UCSD-AML1 (cell line): ENCODE results near the gene DCC.
"Not testable (repeated sequence)": the region's sequence is repeated elsewhere in the genome, so short reads cannot be mapped to it uniquely, and the experiment has no call there.

Experiments used
- DNase-seq: peaks from one replicate; lab custom pipeline; 2025; ENCODE audit not compliant: unreplicated experiment; lab: John Stamatoyannopoulos, UW

DCC gene

DNA sequence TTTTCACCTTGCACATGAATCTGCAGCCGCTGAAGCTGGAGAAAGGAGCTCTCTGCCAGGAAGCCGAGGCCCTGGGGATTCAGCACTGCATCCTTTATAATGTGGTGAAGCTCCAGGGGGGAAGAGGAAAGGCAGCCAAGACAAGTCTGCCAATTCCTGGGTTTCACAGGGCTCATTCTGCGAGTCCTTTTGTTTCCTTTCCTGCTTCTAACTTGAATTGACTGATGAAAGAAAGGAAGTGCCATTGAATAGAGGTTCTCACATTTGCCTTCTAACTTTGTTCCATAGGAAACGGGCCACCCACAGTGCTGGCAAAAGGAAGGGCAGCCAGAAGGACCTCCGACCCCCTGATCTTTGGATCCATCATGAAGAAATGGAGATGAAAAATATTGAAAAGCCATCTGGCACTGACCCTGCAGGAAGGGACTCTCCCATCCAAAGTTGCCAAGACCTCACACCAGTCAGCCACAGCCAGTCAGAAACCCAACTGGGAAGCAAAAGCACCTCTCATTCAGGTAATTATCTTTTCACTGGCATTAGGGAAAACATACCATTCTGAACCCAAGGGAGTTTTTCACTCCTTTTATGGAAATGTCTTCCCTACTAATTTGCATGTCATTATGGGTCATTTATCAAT, 1119.1 kb downstream of the DCC start:
- DNase-seq = no peak

DNA sequence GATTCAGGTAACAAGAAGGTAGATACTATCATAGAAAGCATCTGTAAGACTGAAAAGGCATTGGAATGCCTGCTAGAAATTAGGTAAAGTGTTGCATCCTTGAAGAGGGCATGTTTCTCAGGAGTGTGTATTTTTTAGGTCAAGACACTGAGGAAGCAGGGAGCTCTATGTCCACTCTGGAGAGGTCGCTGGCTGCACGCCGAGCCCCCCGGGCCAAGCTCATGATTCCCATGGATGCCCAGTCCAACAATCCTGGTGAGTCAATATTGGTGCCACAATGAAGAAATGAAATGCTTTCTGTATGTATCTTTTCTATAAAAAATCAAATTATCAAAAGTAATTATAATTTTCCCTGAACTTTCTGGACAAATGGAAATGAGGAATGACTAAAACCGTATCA, 1127.8 kb downstream of the DCC start:
- no peak for DNase-seq

DNA sequence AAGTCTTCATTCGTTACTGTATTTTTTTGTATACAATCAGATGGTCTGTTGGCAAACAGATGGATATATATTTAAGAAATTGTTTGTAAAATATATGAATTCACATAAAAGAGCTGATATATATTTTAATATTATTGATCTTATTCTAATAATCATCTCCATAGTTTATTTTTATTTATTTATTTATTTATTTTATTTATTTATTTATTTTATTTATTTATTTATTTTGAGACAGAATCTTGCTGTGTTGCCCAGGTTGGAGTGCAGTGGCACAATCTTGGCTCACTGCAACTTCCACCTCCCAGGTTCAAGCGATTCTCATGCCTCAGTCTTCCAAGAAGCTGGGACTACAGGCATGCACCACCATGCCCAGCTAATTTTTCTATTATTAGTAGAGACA, 1128.2 kb downstream of the DCC start:
- not testable (repeated sequence) for DNase-seq

DNA sequence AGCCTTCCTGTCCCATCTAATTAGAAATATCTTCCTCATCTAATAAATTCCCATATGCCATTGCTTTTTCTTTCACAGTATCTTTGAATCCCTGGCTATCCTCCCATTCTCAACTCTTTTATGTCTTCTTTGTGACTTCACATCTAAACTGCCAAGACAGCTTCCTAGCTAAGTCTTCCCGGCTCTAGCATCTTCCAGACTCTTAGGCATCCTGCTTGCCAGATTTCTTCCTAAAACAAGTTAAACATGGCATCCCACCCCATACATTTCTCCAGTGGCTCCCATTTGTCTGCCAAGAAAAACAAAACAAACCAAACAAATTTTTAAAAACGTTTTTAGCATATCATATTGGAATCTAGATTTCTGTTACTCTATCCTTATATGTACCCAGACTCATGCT, 1132.5 kb downstream of the DCC start:
- DNase-seq = no peak

DNA sequence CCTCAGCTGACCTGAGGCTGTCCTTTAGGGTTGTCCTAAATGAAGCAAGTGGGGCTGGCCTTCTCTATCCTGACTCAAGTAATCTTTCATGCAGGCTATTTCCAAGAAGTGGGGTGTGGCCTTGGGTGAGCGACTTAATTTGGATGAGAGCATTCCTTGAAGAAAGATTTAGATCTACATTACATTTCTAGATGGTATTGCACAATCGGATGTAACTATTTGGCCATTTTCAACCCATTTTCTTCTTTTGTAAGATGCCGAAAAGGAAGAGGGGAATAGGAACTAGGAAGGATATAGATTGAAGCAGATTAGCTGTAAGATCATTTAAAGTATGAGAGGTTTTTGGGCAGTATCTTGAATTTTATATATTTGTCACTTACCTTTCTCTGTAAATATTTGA, 1138.2 kb downstream of the DCC start:
- DNase-seq = no peak

DNA sequence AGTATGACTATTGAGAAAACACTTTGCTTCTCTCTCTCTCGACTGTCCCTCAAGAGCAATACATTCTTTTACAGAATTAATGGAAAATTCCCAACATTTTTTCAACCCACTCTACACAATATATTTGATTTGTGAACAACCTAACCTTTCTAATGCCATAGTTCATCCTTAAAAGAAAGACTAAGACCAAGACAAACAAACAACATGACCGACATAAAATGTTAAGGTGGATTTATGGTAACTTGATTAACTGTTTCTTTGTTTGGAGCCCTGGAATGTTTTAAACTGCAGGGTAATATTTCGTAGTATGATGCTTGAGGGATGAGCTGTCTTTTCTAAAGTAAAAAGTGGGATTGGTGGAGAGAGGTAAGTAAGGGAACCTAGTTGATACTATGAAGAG, 1146.3 kb downstream of the DCC start:
- DNase-seq = no peak

DNA sequence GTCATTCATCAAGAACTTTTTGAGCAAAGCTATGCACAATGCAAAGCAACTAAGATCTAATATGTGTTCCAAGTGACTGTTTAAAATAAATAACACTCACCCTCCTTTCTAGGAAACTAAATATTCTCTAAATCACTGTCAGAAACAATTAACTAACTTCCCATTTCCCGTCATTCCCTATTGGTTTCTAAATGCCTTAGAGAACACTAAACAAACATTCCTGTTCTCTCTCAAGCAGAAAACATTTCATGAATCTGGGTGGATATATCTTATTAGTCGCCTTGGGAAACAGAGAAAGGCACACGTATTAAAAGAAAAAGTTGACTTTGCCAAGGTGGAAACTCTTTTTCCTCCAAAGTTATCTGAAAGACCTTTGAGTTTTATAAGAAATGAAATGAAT, 1149.3 kb downstream of the DCC start:
- DNase-seq = no peak

DNA sequence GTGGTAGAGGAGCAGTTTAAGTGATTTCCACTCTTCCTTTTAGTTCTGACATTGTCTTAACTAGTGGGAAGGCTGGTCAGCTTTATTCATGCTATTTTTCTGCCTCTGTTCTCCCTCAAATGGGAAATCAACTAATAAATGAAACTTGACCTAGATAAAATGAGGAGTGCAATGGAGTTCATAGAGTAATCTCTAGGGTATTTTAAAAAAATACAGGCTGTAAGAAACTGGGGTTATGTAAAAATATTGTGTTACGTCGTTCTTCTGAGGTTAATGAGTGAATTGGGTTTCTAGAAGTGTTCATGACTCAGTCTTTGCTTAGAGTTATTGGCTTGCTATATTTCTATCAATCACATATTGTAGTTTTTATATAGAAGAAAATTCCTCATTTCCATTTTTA, 1150.0 kb downstream of the DCC start:
- DNase-seq = no peak

DNA sequence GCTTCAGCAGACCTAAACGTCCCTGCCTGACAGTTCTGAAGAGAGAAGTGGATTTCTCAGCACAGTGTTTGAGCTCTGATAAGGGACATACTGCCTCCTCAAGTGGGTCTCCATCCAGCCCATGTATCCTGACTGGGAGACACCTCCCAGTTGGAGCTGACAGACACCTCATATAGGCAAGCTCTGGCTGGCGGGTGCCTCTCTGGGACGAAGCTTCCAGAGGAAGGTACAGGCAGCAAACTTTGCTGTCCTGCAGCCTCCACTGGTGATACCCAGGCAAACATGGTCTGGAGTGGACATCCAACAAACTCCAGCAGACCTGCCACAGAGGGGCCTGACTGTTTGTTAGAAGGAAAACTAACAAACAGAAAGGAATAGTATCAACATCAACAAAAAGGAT, 1156.0 kb downstream of the DCC start:
- DNase-seq = no peak

DNA sequence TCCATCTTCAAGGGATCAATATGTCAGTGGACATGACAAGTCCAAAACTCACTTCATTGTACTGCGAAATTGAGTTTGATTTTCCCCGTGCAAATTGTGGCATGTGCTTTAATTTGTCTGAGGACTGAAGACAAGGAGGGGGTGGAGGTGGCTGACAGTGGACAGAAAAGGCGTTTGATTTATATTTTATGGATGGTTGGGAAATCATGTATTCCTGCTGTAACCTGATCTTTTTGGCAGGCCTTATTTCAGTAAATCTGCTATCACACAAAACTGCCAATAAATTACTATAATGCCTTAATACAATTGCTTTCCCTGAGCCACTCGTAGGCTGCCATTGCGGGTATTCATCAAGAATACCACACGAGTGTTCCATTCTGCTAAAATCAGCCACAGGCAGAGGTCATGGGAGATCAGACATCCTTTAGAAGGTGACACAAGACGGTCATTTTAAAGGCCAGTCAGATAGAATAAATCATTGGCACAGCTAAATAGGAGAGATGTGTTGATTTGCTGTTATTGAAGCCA, 1164.0 kb downstream of the DCC start:
- DNase-seq = no peak

DNA sequence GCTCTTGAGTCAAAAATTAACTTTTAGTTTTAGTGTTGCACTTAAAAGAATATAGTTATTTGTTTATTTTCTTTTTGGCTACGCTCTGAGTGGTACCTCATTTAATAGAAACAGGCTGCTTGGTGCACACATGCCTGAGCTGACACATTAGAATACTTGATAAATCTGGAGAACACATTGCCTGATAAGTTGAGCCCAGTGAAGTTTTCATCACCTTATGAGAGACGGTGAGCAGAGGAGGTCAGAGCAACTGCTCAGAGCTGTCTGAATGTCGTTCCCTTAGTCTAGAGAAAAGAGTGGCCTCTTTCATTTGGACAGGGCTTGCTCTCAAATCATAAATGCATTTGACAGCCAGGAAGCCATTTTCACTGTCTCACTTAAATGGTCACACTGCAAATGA, 1168.5 kb downstream of the DCC start:
- DNase-seq = no peak

DNA sequence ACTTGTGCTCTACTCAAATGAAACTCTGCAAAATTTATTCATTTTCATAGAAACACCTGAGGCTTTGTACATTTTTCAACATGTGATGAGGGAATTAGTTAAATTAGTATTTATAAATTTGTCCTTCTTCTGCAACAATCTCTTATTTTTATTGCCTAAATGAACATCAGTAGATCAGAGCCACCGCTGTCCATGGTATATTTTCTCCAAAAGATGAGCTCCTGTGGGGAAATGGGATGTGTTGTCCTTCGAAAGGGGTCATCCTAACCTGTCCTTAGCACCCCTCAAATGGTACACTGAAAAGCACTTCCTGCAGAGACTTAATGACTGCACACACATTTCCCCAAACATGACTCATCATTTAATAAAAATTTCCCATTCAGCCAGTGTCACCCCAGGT, 1169.9 kb downstream of the DCC start:
- DNase-seq = no peak

DNA sequence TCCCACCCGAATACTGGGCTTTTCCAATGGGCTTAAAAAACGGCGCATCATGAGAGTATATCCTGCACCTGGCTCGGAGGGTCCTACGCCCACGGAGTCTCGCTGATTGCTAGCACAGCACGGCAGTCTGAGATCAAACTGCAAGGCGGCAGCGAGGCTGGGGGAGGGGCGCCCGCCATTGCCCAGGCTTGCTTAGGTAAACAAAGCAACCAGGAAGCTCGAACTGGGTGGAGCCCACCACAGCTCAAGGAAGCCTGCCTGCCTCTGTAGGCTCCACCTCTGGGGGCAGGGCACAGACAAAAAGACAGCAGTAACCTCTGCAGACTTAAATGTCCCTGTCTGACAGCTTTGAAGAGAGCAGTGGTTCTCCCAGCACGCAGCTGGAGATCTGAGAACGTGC, 1171.7 kb downstream of the DCC start:
- DNase-seq = not testable (repeated sequence)

DNA sequence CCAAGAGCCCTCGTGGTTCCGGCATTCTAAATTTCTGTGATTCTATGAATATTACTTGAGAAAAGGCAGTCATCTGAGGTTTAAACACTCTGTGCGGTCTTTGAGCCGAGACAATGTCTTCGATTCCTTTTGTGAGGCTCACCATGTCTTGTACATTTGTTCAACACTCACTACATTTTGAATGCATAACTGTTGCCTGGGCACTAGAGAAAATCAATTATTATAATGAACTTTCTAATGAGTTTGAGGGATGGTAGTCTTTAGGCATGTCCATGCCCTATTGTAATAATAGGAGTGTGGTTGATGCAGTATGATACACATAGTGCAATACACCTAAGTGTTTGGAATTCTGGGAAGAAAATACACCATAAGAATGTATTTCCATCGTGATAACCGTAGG, 1181.1 kb downstream of the DCC start:
- DNase-seq = no peak

DNA sequence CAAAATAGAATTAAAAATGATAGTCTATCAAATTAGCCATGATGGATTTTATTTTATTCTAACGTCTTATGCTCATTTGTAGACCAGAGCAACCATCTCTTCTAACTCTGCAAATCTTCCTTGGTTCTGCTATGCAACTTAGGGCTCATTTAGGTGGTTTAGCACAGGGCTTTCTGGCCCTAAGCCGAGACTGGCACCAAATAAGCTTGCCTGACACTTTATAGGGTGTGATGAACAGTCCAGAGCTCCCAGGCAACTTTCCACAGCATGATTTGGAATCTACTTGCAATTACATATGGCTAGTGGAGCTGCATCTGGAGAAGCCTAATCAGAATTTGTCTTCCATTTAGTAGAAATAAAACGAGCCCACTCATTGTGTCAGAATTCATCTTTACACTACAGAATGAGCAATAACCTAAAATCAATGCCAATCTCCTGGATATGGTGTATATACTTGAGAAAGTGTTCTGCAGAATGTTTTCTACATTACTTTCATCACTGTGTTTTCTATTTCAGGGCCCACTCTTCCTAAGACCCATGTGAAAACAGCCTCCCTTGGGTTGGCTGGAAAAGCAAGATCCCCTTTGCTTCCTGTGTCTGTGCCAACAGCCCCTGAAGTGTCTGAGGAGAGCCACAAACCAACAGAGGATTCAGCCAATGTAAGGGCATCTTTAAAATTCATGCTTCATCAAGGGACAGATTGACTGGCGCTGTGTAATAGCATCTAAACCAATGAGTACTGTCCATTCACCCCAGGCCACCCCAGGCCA, 1186.3 kb downstream of the DCC start:
- DNase-seq = no peak

DNA sequence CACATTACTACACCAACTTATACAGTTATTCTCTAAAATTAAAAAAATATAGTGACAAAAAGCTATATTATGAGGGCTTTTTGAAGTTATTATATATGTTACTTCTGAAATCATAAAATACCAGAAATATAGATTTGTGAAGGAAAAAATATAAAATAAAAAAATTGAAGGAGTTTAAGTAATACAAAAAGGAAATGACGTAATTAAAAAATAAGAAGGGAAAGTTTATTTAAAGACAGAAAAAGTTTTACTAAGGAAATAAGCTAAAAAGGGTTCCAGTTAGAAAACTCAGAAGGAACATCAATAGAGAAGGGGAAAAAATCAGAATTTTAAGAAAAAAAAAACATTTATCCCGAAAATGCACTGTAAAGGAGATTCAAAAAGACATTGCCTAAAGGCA, 1187.4 kb downstream of the DCC start:
- DNase-seq = no peak

DNA sequence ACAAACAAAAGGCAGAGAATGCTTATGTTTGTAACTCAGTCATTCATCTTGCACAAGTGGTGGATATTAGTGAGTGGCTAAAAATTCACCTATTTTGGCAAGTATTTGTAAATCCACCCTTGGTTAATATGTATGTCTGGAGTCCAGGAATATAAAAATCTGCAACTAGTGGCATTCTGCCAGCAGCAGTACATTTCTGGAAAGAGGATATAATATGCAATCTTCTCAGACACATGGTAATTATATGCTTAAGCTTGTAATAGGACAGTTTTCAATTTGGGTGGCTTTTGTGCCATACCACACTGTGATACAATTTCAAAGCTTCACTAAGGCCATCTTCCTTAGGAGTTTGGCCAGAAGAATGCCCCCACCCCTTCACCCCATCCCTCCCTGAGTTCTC, 1191.2 kb downstream of the DCC start:
- no peak for DNase-seq

DNA sequence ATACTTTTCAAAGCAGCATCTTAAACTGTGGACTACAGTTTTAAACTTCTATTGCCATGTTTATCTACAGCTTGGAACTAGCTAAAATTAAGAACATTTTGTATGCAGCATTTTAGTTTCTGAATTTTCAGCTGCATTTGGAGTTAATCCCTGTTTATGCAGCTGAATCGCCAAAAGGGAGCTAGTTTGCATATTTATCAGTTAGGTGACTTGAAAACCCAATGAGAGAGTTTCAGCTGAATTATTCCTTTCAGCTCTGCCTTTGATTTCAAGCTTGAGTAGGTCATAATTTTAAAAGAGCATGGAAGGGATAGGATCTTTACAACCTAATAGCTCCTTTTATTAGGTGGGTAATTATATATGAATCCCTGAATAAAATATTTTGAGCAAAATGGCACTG, 1191.9 kb downstream of the DCC start:
- no peak for DNase-seq

DNA sequence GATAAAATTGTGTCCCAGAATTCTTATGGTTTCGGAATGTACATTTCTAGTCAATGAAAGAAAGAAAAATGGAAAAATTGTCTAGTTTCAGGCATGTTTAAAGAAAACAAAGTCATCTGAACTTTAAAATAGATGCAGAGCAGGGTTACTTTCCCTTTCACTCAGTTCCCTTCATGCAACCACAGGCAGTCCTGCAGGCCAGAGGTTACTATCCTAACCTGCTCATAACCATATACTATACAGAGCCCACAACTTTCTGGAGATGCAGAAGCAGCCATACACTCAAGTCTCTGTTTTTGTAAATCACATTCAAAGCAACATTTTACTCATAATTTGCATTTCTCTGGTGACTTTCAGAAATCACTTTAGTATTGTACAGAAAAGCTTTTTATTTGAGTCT, 1194.2 kb downstream of the DCC start:
- DNase-seq = no peak

DNA sequence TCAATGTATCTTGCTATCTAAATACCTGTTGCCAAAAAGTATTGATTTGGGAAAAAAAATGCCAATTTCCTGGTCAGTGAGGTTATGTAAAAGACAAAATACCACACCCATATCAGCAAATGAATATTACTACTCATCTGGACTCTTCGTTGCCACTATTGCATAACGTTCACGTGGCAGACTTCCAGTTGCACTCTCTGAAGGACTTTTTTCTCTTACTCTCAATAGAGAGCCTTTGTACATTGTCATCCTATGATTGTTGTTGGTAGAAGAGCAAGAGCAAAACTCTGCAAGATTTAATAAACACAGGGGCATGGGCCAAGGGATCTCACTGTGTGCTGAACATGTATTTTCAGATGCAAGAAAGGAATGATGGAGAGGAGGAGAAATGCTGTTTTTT, 1194.7 kb downstream of the DCC start:
- DNase-seq = no peak

DNA sequence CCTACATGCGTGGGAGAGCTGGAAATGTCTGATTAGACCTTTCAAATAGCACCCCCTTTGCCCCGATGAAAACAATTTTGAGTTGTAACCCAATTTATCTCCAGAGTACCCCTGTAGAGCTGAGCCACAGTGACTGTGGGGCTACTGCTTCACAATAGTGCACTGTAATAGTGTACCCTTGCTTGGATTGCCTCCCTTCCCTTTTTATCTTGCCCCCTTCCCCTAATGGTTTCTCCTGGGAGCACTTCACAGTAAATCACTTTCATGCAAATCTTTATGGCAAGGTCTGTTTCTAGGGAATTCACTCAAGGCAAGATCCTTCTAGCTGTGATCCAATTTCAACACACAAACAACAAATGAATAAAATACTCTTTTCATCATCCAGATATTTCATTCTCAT, 1196.9 kb downstream of the DCC start:
- DNase-seq = no peak

DNA sequence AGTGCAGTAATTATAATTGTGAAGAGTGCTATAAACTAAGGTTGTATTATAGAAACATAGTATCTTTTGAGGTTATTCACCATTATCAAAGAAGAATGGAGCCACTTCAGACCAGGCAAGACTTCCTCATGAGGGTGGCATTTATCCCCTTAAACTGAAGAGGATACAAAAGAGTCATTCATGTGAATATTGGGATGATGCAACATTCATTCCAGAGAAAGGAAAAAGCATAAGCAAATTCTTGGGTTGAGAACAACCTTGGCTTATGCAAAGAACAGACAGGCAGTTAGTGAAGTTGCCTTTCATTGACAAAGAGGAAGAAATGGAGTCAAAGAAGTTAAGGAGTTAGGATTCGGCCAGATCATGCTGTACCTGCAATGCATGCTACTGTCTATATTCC, 1201.9 kb downstream of the DCC start:
- no peak for DNase-seq

DNA sequence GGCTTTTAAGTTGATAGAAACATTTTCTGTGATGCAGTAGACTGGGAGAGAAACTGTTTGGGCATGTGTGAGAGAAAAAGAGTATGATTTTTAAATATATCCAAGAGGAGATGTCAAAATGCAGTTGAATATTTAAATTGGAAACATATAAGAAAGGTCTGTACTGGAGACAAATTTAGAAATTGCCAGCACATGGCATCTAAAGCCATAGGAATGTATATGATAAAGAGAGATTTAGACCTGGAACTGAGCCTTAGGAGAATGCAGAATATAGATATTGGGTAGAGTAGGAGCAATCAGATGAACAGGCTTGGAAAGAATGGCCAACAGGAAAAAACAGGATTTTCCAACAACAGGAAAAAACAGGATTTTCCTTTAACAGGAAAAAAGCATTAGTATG, 1203.7 kb downstream of the DCC start:
- no peak for DNase-seq
